NCI-H2107 treated with DMSO at 0.1 percent for 48 hours (cell line): ENCODE results near the gene KLHL29.

Experiments
- DNase-seq: peaks from one replicate; lab custom pipeline; 2025; ENCODE audit not compliant: unreplicated experiment; lab: John Stamatoyannopoulos, UW

KLHL29 gene

GRCh38 chr2:23751747-23752265 lies 366.8 kb downstream of the KLHL29 start:
- DNase-seq, result no peak

GRCh38 chr2:23753291-23754010 lies 368.5 kb downstream of the KLHL29 start:
- no peak for DNase-seq

GRCh38 chr2:23754970-23755369 lies 370.0 kb downstream of the KLHL29 start:
- DNase-seq, result no peak

GRCh38 chr2:23756593-23757292 lies 371.8 kb downstream of the KLHL29 start:
- peak; percentile 46 for DNase-seq

- no peak for DNase-seq
These were observed 372.9 kb downstream of the KLHL29 start for GRCh38 chr2:23757686-23758433.
